CD4-positive, alpha-beta memory T cell (primary cell): ENCODE measurements around the gene DBX2. TPM values are rescaled to one million over a fixed set of nuclear protein-coding genes. Genes with fewer than 3 reads are reported as not detected.

Experiments used
- CTCF ChIA-PET: fragments of 350-600 bp; sonication (Branson Sonifier 250); formaldehyde crosslinking; loops from one replicate; lab custom pipeline; 2021; ENCODE audit warnings: inconsistent platforms; ENCODE audit not compliant: partially characterized antibody; lab: Charles Lee
- POLR2A ChIA-PET: fragments of 350-600 bp; sonication (Branson Sonifier 250); formaldehyde crosslinking; loops from one replicate; lab custom pipeline; 2021; ENCODE audit not compliant: partially characterized antibody; lab: Charles Lee
- DNase-seq, 5 donors: peaks; one replicate each; pipeline versions ENCODE4 v3.0.0 to v3.0.0-alpha.2; 2020 to 2022; ENCODE audit warnings: mixed read lengths in 1 of 5
- H3K27ac ChIP-seq: one replicate; pipeline ENCODE4 v1.7.0; 2013; ENCODE audit warnings: low read depth, low read length
- H3K27me3 ChIP-seq: 2 replicates; pipeline ENCODE4 v1.7.0; 2013; ENCODE audit warnings: mild to moderate bottlenecking, low read length, moderate library complexity; ENCODE audit not compliant: insufficient read depth
- H3K36me3 ChIP-seq: 2 replicates; pipeline ENCODE4 v1.7.0; 2013; ENCODE audit warnings: mild to moderate bottlenecking, low read length, moderate library complexity; ENCODE audit not compliant: insufficient read depth
- H3K4me1 ChIP-seq: 2 replicates; pipeline ENCODE4 v1.7.0; 2013; ENCODE audit warnings: mild to moderate bottlenecking, low read length, moderate library complexity; ENCODE audit not compliant: insufficient read depth
- H3K4me3 ChIP-seq, 2 donors: one replicate each; pipeline ENCODE4 v1.7.0; 2013; ENCODE audit warnings: low read length in 2 of 2, mild to moderate bottlenecking in 1 of 2
- H3K9me3 ChIP-seq, 2 donors: one replicate each; pipeline ENCODE4 v1.7.0; 2013; ENCODE audit warnings: low read length in 2 of 2, control low read depth in 1 of 2; ENCODE audit not compliant: control insufficient read depth in 1 of 2
- H3K27ac Mint-ChIP-seq, 7 donors: one replicate each; pipeline ENCODE4 v1.8.0; 2020 to 2021; ENCODE audit warnings: mixed read lengths in 7 of 7, mild to moderate bottlenecking in 6 of 7, inconsistent platforms in 3 of 7, moderate library complexity in 3 of 7
- H3K27me3 Mint-ChIP-seq, 2 donors: one replicate each; pipeline ENCODE4 v1.8.0; 2020 to 2021; ENCODE audit warnings: mixed read lengths in 2 of 2
- H3K36me3 Mint-ChIP-seq, 2 donors: one replicate each; pipeline ENCODE4 v1.8.0; 2020 to 2021; ENCODE audit warnings: mixed read lengths in 2 of 2, inconsistent platforms in 1 of 2, mild to moderate bottlenecking in 1 of 2
- H3K4me1 Mint-ChIP-seq, 4 donors: one replicate each; pipeline ENCODE4 v1.8.0; 2020 to 2021; ENCODE audit warnings: mixed read lengths in 4 of 4, mild to moderate bottlenecking in 1 of 4
- H3K4me3 Mint-ChIP-seq, 8 donors: one replicate each; pipeline ENCODE4 v1.8.0; 2020 to 2021; ENCODE audit warnings: mixed read lengths in 8 of 8, mild to moderate bottlenecking in 7 of 8, moderate library complexity in 6 of 8, inconsistent platforms in 3 of 8
- H3K9me3 Mint-ChIP-seq, 8 donors: one replicate each; pipeline ENCODE4 v1.8.0; 2020 to 2021; ENCODE audit warnings: mixed read lengths in 8 of 8, mild to moderate bottlenecking in 5 of 8, inconsistent platforms in 3 of 8, moderate library complexity in 1 of 8
- intact Hi-C: fragments of 100-400 bp; cut with micrococcal nuclease; formaldehyde crosslinking; loops from one replicate; pipeline ENCODE4 v1.15.1; 2023
- polyA plus RNA-seq, 2 donors: library from polyadenylated mRNA; unstranded; fragments of 300-500 nt; fragmentation: Illumina TruSeq; gene quantifications; one replicate each; pipeline ENCODE4 v1.2.3, GENCODE V29; 2021
- total RNA-seq, 2 experiments: library from RNA; stranded (reverse); gene quantifications; one replicate each; pipeline ENCODE4 v1.2.3, GENCODE V29; 2021

The DBX2 gene
- total and polyA plus RNA-seq, 4 experiments from 2014 or later, result not detected

DNA sequence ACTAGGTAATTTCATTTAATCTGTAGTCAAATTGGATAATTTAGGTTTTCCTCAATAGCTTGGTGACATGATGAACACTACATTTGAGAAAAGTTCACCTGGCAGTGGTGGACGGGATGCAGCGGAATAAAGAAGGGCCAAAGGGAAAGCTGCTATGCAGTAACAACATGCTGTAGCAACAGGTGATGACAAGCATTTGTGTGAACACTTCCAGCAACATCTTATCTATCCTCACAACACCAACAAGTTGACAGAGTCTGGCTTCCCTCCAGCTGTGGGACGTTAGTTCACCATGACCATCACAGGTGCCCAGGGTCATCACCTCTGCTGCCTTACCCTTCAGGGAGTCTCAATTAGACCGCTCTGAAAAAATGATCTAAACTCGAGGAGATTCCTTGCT lies 8.3 kb downstream of the DBX2 start:
- H3K4me1 Mint-ChIP-seq, result no peaks in the 10 kb centered on the region
- POLR2A ChIA-PET, result no interaction called here
- peaks cover 6 to 20% of the 10 kb centered on the region in 2 donors for H3K27me3 Mint-ChIP-seq
- Histone ChIP-seq H3K4me3 (no peak overlapping the region), H3K27me3 (peaks cover 5% of the 10 kb centered on the region), H3K27ac (no peak overlapping the region), H3K36me3 (no peaks in the 10 kb centered on the region), H3K9me3 (no peaks in the 10 kb centered on the region), H3K4me1 (no peaks in the 10 kb centered on the region)
- CTCF ChIA-PET, result no interaction called here
- no peak for DNase-seq
- no peaks in the 10 kb centered on the region for H3K9me3 Mint-ChIP-seq
- intact Hi-C loops, result no loop called here
- no peak overlapping the region for H3K27ac Mint-ChIP-seq
- H3K4me3 Mint-ChIP-seq, result no peak overlapping the region
- no peaks in the 10 kb centered on the region for H3K36me3 Mint-ChIP-seq

DNA sequence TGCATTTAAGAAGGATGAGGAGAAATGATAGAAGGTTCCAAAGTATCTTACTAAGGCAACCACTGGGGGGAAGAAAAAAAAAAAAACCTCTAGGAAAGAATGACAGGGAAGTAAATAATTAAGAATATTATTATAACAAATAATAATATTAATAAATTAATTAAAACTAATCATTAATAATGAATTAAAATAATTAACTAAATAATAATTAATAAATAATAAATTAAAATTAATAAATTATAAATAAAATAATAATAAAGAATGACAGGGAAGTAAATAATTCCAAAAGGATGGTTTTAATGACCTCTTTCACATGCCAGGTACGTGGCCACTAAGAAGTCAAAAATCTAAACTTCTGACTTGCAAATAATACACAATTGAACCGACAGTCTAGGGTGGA lies 9.9 kb downstream of the DBX2 start:
- Mint-ChIP-seq H3K4me3 (no peak overlapping the region), H3K4me1 (no peaks in the 10 kb centered on the region), H3K27ac (no peak overlapping the region), H3K36me3 (no peaks in the 10 kb centered on the region), H3K9me3 (no peaks in the 10 kb centered on the region), H3K27me3 (peaks cover 6 to 11% of the 10 kb centered on the region in 2 donors)
- CTCF ChIA-PET, result no interaction called here
- H3K9me3 ChIP-seq, result no peaks in the 10 kb centered on the region
- POLR2A ChIA-PET, result no interaction called here
- H3K27ac ChIP-seq, result no peak overlapping the region
- H3K4me1 ChIP-seq, result no peaks in the 10 kb centered on the region
- H3K27me3 ChIP-seq, result peaks cover 5% of the 10 kb centered on the region
- H3K4me3 ChIP-seq, result no peak overlapping the region
- no peak for DNase-seq
- intact Hi-C loops, result no loop called here
- no peaks in the 10 kb centered on the region for H3K36me3 ChIP-seq

DNA sequence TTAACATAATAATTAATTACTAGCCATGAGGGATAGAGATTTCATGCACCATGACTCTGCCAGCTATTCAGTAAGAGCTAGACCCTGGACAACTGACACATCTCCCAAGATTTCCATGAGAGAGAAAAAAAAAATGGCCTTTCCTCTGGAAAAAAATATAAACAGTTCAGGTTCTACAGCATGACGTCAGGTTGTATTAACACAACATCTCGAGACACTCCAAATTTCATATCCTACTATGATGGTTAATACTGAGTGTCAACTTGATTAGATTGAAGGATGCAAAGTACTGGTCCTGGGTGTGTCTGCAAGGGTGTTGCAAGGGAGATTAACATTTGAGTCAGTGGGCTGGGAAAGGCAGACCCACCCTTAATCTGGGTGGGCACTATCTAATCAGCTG lies 11.1 kb downstream of the DBX2 start:
- POLR2A ChIA-PET, result no interaction called here
- Histone ChIP-seq H3K27me3 (peaks cover 5% of the 10 kb centered on the region), H3K36me3 (no peaks in the 10 kb centered on the region), H3K9me3 (no peaks in the 10 kb centered on the region), H3K4me1 (no peaks in the 10 kb centered on the region), H3K4me3 (no peak overlapping the region), H3K27ac (no peak overlapping the region)
- no peaks in the 10 kb centered on the region for H3K4me1 Mint-ChIP-seq
- H3K9me3 Mint-ChIP-seq, result no peaks in the 10 kb centered on the region
- intact Hi-C loops, result no loop called here
- H3K36me3 Mint-ChIP-seq, result no peaks in the 10 kb centered on the region
- no peak overlapping the region for H3K4me3 Mint-ChIP-seq
- no peak overlapping the region for H3K27ac Mint-ChIP-seq
- H3K27me3 Mint-ChIP-seq, result peaks cover 4 to 14% of the 10 kb centered on the region in 2 donors
- CTCF ChIA-PET, result no interaction called here
- DNase-seq, result no peak

DNA sequence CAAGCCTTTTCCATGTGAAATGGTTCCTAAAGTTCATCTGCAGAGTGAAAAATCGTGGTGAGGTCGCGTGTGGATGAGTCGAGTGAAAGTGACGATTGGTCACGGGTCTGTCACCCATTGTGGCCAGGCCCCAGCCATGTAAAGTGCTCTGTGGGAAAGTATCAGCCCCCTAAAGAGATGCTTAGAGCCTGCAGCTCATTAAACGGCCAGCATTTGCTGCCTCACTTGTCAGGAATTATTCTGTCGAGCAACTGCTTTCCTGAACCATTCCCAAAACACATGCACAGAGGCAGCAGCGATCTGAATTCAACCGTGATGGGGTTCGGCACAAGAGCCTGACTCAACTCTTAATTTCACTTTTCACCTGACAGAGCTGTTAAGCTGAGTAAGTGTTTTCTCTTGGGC lies 16.0 kb downstream of the DBX2 start:
- no peak for DNase-seq
- H3K9me3 Mint-ChIP-seq, result no peaks in the 10 kb centered on the region
- Histone ChIP-seq H3K4me3 (no peak overlapping the region), H3K27ac (no peak overlapping the region), H3K4me1 (no peaks in the 10 kb centered on the region), H3K9me3 (no peaks in the 10 kb centered on the region), H3K27me3 (peaks cover 5% of the 10 kb centered on the region), H3K36me3 (no peaks in the 10 kb centered on the region)
- H3K4me1 Mint-ChIP-seq, result no peaks in the 10 kb centered on the region
- intact Hi-C loops, result no loop called here
- peaks cover 4 to 10% of the 10 kb centered on the region in 2 donors for H3K27me3 Mint-ChIP-seq
- H3K36me3 Mint-ChIP-seq, result no peaks in the 10 kb centered on the region
- H3K4me3 Mint-ChIP-seq, result no peak overlapping the region
- H3K27ac Mint-ChIP-seq, result no peak overlapping the region
- ChIA-PET CTCF (no interaction called here), POLR2A (no interaction called here)

DNA sequence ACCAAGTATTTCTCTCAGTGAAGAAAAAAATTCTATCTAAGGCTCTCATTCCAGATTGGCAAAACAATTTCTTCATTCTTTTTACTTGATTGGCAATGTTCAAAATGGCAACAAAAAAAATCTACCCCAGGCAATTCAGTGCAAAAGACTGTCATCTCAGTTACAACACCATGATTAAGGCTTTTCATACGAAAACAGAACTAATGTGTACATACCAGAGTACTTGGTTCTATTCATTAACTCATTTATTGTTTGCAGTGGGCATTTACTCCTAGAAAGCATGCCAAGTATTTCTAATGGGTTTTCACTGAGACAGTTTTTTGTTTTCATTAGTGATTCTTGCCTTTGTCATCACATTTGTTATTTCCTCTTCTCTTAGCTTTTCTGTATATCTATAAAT lies 33.0 kb downstream of the DBX2 start:
- H3K9me3 Mint-ChIP-seq, result peaks cover 0 to 21% (median 11%) of the 10 kb centered on the region in 8 donors
- POLR2A ChIA-PET, result no interaction called here
- Histone ChIP-seq H3K4me1 (no peaks in the 10 kb centered on the region), H3K9me3 (no peaks in the 10 kb centered on the region), H3K27me3 (no peaks in the 10 kb centered on the region), H3K4me3 (no peak overlapping the region), H3K36me3 (no peaks in the 10 kb centered on the region), H3K27ac (no peak overlapping the region)
- intact Hi-C loops, result no loop called here
- no peak for DNase-seq
- H3K36me3 Mint-ChIP-seq, result no peaks in the 10 kb centered on the region
- peaks cover 0 to 6% of the 10 kb centered on the region in 2 donors for H3K27me3 Mint-ChIP-seq
- CTCF ChIA-PET, result no interaction called here
- H3K4me3 Mint-ChIP-seq, result no peak overlapping the region
- no peak overlapping the region for H3K27ac Mint-ChIP-seq
- no peaks in the 10 kb centered on the region for H3K4me1 Mint-ChIP-seq

DNA sequence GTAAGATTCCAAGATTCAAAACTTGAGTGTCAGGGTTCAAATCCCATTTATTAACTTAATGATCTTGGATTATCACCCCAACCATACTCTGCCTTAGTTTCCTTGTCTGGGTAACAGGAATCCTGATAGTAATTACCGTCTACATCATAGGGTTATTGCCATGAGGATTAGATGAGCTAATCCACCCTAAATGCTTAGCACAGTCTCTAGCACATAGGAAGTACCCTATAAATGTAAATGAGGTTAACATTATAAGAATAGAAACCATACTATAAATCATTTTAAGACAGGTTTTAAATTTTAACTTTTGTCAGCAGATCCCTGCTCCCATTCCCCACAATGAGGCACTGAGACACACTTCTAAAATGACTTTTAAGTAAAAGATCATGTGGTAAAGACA lies 36.5 kb downstream of the DBX2 start:
- Histone ChIP-seq H3K4me3 (no peak overlapping the region), H3K4me1 (no peaks in the 10 kb centered on the region), H3K36me3 (no peaks in the 10 kb centered on the region), H3K27me3 (no peaks in the 10 kb centered on the region), H3K9me3 (no peaks in the 10 kb centered on the region), H3K27ac (no peak overlapping the region)
- DNase-seq, result no peak
- H3K36me3 Mint-ChIP-seq, result no peaks in the 10 kb centered on the region
- POLR2A ChIA-PET, result no interaction called here
- peaks cover 1 to 9% of the 10 kb centered on the region in 2 donors for H3K27me3 Mint-ChIP-seq
- intact Hi-C loops, result no loop called here
- CTCF ChIA-PET, result no interaction called here
- H3K4me3 Mint-ChIP-seq, result no peak overlapping the region
- H3K27ac Mint-ChIP-seq, result no peak overlapping the region
- no peaks in the 10 kb centered on the region for H3K4me1 Mint-ChIP-seq
- H3K9me3 Mint-ChIP-seq, result peaks cover 0 to 11% (median 6%) of the 10 kb centered on the region in 8 donors

DNA sequence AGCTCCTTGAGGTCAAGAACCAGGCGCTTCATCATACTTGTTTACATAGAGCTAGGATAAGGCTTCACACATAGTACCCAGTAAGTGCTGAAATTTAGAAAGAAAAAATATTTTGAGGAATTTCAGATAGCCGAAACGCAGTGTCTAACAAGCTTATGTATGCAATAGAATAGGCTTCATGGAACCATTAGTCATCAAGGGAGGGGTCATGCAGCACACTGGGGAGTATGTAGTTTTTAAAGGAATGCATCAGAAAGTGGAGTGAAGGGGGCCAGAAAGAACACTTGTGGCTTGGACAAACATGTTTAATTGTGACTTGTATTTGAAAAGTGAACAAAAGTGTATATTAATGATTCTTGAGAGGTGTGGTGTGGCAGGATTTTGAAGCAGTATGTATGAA lies 38.1 kb downstream of the DBX2 start:
- POLR2A ChIA-PET, result no interaction called here
- no peaks in the 10 kb centered on the region for H3K4me1 Mint-ChIP-seq
- no peak for DNase-seq
- Histone ChIP-seq H3K9me3 (no peaks in the 10 kb centered on the region), H3K4me3 (no peak overlapping the region), H3K36me3 (no peaks in the 10 kb centered on the region), H3K27ac (no peak overlapping the region), H3K4me1 (no peaks in the 10 kb centered on the region), H3K27me3 (no peaks in the 10 kb centered on the region)
- intact Hi-C loops, result no loop called here
- H3K9me3 Mint-ChIP-seq, result no peaks in the 10 kb centered on the region
- H3K36me3 Mint-ChIP-seq, result no peaks in the 10 kb centered on the region
- no peak overlapping the region for H3K27ac Mint-ChIP-seq
- H3K27me3 Mint-ChIP-seq, result peaks cover 1 to 12% of the 10 kb centered on the region in 2 donors
- no peak overlapping the region for H3K4me3 Mint-ChIP-seq
- CTCF ChIA-PET, result no interaction called here

DNA sequence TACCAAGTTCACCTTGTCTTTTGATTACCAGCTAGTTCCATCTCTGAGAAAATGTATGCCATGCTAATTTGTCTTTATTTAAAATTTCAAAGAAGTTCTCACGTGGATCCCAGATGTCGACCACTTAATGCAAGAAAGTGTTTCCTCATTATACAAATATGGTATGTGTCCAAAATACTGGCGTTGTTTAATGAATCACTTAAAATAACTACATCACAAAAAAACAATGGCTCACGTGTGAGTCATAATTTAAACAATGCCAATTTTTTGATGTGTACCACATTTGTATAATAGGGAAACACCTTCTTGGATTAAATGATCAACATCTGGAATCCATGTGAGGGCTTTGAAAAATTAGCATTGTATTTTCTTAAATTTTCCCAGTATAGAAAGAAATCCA lies 40.8 kb downstream of the DBX2 start:
- intact Hi-C loops, result no loop called here
- ChIA-PET CTCF (no interaction called here), POLR2A (no interaction called here)
- Histone ChIP-seq H3K4me3 (no peak overlapping the region), H3K36me3 (no peaks in the 10 kb centered on the region), H3K9me3 (no peaks in the 10 kb centered on the region), H3K27me3 (no peaks in the 10 kb centered on the region), H3K27ac (no peak overlapping the region), H3K4me1 (no peaks in the 10 kb centered on the region)
- H3K4me1 Mint-ChIP-seq, result no peaks in the 10 kb centered on the region
- H3K27ac Mint-ChIP-seq, result no peak overlapping the region
- no peak for DNase-seq
- no peak overlapping the region for H3K4me3 Mint-ChIP-seq
- H3K27me3 Mint-ChIP-seq, result peaks cover 1 to 10% of the 10 kb centered on the region in 2 donors
- H3K9me3 Mint-ChIP-seq, result no peaks in the 10 kb centered on the region
- no peaks in the 10 kb centered on the region for H3K36me3 Mint-ChIP-seq
